ENCODE measurements around the gene VANGL2.

The VANGL2 gene

DNA sequence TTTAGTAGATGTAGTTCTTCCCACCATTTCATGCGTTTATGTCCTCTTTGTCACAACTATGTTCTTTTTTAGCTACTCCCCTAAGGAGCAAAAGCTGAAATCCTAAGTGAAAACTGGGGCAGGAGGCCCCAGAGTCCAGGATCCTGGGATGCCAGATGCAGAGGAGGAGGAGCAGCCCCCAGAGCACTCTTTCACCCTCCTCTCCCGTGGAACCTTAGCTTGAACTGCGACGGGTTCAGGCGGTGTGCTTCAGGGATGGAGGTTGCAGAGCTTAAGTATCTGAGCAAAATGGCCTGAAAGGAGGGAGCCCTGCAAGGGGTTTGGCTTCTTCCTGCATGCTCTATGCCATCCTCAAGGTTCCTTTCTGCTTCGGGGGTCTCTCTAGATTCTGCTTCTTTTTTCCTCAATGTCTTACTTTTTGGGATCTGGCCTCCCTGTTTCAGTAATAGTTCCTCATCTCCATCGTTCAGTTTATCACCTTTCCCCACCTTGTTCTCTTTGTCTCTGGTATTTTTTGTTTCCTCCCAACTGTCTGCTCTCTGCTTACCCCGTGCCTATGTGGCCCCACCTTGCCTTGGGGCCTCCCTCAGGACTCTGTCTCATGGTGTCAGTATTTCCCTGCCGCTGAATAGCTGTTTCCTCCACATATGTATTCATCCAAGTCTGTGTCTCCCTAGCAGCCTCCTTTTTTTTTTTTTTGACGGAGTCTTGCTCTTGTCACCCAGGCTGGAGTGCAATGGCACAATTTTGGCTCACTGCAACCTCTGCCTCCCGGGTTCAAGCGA is 36.2 kb upstream of the VANGL2 start:
- H3K27me3 ChIP-seq (ENCODE audit: insufficient read depth, low read length) = no peaks in the 10 kb centered on the region
- H3K4me3 ChIP-seq (ENCODE audit: low read length) = no peak overlapping the region
- no peak overlapping the region for H2AFZ ChIP-seq (ENCODE audit: low read depth, low read length)
- no peaks in the 10 kb centered on the region for H3K9me3 ChIP-seq (ENCODE audit: low read length)
- peaks cover 16% of the 10 kb centered on the region for H3K36me3 ChIP-seq (ENCODE audit: insufficient read depth, low read length)
- H3K4me1 ChIP-seq (ENCODE audit: insufficient read depth, low read length) = peaks cover 30% of the 10 kb centered on the region

- H3K36me3 ChIP-seq (ENCODE audit: insufficient read depth, low read length) = peaks cover 6% of the 10 kb centered on the region
- no peak overlapping the region for H2AFZ ChIP-seq (ENCODE audit: low read depth, low read length)
- H3K9me3 ChIP-seq (ENCODE audit: low read length) = no peaks in the 10 kb centered on the region
- no peaks in the 10 kb centered on the region for H3K27me3 ChIP-seq (ENCODE audit: insufficient read depth, low read length)
- H3K4me1 ChIP-seq (ENCODE audit: insufficient read depth, low read length) = peaks cover 30% of the 10 kb centered on the region
- no peak overlapping the region for H3K4me3 ChIP-seq (ENCODE audit: low read length)
Observed at GRCh38 chr1:160365325-160365724, 35.0 kb upstream of the VANGL2 start.

DNA sequence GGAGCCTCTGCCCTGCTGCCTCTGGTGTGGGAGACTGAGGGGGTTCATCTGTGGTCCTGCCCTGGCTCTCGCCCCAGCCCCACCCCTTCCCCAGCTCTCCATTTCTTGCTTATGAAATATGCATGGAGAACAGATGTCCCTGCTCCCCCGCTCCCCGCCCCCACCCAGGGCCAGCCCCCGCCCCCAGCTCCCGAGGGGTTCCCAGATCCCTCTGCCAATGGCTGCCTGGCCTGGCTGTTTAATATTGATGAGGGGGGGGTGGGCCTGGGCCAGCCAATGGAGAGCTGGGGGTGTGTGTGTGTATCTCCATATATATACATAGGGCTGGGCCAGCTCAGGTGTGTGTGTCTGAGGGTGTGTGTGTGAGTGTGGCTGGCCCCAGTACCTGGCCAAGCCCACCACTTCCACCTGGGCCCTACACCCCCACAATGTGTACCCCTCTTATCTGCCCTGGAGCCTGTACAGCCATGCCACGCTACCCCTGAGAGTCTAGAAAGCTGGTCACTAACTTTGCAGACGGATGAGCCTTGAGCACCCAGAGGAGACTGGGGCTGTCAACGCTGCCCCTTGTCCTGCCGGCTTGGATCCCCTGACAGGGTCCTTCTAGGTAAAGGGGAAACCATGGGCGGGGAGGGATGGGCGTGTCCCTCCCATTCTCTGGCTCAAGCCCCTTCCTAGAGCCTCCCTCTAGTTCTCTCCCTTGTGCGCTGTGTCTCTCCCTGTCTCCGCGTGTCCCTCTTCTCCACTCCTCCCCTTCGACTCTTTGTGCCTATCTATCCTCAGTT is 33.4 kb upstream of the VANGL2 start, which contains the start of gene NHLH1:
TSS of gene NHLH1 (plus strand) at position 341 of the 785 bp plus-strand sequence. CDS start 3,661 bp downstream, outside the sequence.
- Histone ChIP-seq H3K36me3 (ENCODE audit: insufficient read depth, low read length) (no peaks in the 10 kb centered on the region), H3K27me3 (ENCODE audit: insufficient read depth, low read length) (no peaks in the 10 kb centered on the region), H2AFZ (ENCODE audit: low read depth, low read length) (no peak within 1 kb of the TSS), H3K9me3 (ENCODE audit: low read length) (no peaks in the 10 kb centered on the region), H3K4me1 (ENCODE audit: insufficient read depth, low read length) (peaks cover 25% of the 10 kb centered on the region), H3K4me3 (ENCODE audit: low read length) (peak within 1 kb of the TSS; percentile 46)

GRCh38 chr1:160367516-160367900 is 32.9 kb upstream of the VANGL2 start:
- Histone ChIP-seq H2AFZ (ENCODE audit: low read depth, low read length) (no peak overlapping the region), H3K9me3 (ENCODE audit: low read length) (no peaks in the 10 kb centered on the region), H3K27me3 (ENCODE audit: insufficient read depth, low read length) (no peaks in the 10 kb centered on the region), H3K4me3 (ENCODE audit: low read length) (peak overlapping the region; percentile 46), H3K4me1 (ENCODE audit: insufficient read depth, low read length) (peaks cover 19% of the 10 kb centered on the region), H3K36me3 (ENCODE audit: insufficient read depth, low read length) (no peaks in the 10 kb centered on the region)

GRCh38 chr1:160367934-160368923 is 32.1 kb upstream of the VANGL2 start:
- Histone ChIP-seq H2AFZ (ENCODE audit: low read depth, low read length) (no peak overlapping the region), H3K27me3 (ENCODE audit: insufficient read depth, low read length) (no peaks in the 10 kb centered on the region), H3K4me1 (ENCODE audit: insufficient read depth, low read length) (peaks cover 13% of the 10 kb centered on the region), H3K36me3 (ENCODE audit: insufficient read depth, low read length) (no peaks in the 10 kb centered on the region), H3K9me3 (ENCODE audit: low read length) (no peaks in the 10 kb centered on the region), H3K4me3 (ENCODE audit: low read length) (peak overlapping the region; percentile 46)

DNA sequence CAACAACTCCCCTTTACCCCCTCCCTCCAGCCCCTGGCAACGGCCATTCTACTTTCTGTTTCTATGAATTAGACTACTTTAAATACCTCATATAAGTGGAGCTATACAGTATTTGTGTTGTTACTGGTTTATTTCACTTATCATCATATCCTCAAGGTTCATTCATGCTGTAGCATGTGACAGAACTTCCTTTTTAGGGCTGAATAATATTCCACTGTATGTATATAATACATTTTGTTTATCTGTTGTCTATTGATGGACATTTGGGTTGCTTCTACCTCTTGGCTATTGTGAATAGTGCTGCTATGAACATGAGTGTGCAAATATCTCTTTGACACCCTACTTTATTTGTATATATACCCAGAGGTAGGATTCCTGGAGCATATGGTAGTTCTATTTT is 31.3 kb upstream of the VANGL2 start:
- Histone ChIP-seq H3K4me3 (ENCODE audit: low read length) (peak overlapping the region; percentile 46), H3K27me3 (ENCODE audit: insufficient read depth, low read length) (no peaks in the 10 kb centered on the region), H2AFZ (ENCODE audit: low read depth, low read length) (no peak overlapping the region), H3K9me3 (ENCODE audit: low read length) (no peaks in the 10 kb centered on the region), H3K36me3 (ENCODE audit: insufficient read depth, low read length) (no peaks in the 10 kb centered on the region), H3K4me1 (ENCODE audit: insufficient read depth, low read length) (peaks cover 9% of the 10 kb centered on the region)

- H3K27me3 ChIP-seq (ENCODE audit: insufficient read depth, low read length) = no peaks in the 10 kb centered on the region
- H3K4me3 ChIP-seq (ENCODE audit: low read length) = no peak overlapping the region
- no peaks in the 10 kb centered on the region for H3K9me3 ChIP-seq (ENCODE audit: low read length)
- no peak overlapping the region for H2AFZ ChIP-seq (ENCODE audit: low read depth, low read length)
- H3K36me3 ChIP-seq (ENCODE audit: insufficient read depth, low read length) = no peaks in the 10 kb centered on the region
- peaks cover 23% of the 10 kb centered on the region for H3K4me1 ChIP-seq (ENCODE audit: insufficient read depth, low read length)
Observed at GRCh38 chr1:160370561-160371345, 29.6 kb upstream of the VANGL2 start.

GRCh38 chr1:160371346-160371631 is 29.1 kb upstream of the VANGL2 start:
- no peaks in the 10 kb centered on the region for H3K27me3 ChIP-seq (ENCODE audit: insufficient read depth, low read length)
- no peaks in the 10 kb centered on the region for H3K9me3 ChIP-seq (ENCODE audit: low read length)
- peaks cover 23% of the 10 kb centered on the region for H3K4me1 ChIP-seq (ENCODE audit: insufficient read depth, low read length)
- H3K4me3 ChIP-seq (ENCODE audit: low read length) = no peak overlapping the region
- H3K36me3 ChIP-seq (ENCODE audit: insufficient read depth, low read length) = no peaks in the 10 kb centered on the region
- no peak overlapping the region for H2AFZ ChIP-seq (ENCODE audit: low read depth, low read length)

DNA sequence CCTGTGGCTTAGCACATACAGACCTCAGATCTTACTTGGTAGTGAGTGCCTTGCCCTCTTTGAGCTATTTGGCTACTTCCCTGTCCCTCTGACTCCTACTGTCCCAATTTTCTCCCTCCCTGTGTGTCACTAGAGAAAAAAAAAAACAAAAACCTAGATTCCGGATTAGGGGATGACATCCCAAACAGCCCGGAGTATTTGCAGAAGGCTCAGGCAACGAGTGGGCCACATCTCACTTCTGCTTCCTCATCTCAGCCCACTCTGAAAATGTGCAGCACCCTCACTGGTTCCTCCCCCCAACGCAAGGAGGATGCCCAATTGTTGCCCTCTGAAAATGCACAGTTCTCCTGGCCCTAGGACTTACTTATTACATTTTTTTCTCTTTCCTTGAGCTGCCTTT is 28.6 kb upstream of the VANGL2 start:
- Histone ChIP-seq H2AFZ (ENCODE audit: low read depth, low read length) (no peak overlapping the region), H3K4me1 (ENCODE audit: insufficient read depth, low read length) (peaks cover 24% of the 10 kb centered on the region), H3K27me3 (ENCODE audit: insufficient read depth, low read length) (no peaks in the 10 kb centered on the region), H3K4me3 (ENCODE audit: low read length) (no peak overlapping the region), H3K36me3 (ENCODE audit: insufficient read depth, low read length) (no peaks in the 10 kb centered on the region), H3K9me3 (ENCODE audit: low read length) (no peaks in the 10 kb centered on the region)

DNA sequence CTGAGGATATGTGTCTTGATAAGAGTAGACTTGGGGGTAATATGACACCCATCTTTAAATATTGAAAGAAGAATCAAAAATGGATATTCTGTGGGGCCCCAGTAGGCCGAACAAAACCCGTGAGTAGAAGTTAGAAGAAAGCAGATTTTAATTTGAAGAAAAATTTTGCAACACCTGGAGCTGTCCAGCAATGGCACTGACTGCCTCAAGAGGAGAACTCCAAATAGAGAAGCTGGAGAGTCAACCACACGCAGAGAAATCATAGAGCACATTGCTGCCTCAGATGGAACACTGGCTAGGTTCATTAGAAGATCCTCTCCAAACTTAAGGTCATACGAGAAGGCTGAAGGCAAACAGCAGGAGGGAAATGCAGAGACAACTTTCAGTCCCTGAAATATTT is 26.7 kb upstream of the VANGL2 start:
- Histone ChIP-seq H3K4me1 (ENCODE audit: insufficient read depth, low read length) (peaks cover 33% of the 10 kb centered on the region), H3K27me3 (ENCODE audit: insufficient read depth, low read length) (no peaks in the 10 kb centered on the region), H2AFZ (ENCODE audit: low read depth, low read length) (no peak overlapping the region), H3K9me3 (ENCODE audit: low read length) (no peaks in the 10 kb centered on the region), H3K36me3 (ENCODE audit: insufficient read depth, low read length) (no peaks in the 10 kb centered on the region), H3K4me3 (ENCODE audit: low read length) (no peak overlapping the region)

DNA sequence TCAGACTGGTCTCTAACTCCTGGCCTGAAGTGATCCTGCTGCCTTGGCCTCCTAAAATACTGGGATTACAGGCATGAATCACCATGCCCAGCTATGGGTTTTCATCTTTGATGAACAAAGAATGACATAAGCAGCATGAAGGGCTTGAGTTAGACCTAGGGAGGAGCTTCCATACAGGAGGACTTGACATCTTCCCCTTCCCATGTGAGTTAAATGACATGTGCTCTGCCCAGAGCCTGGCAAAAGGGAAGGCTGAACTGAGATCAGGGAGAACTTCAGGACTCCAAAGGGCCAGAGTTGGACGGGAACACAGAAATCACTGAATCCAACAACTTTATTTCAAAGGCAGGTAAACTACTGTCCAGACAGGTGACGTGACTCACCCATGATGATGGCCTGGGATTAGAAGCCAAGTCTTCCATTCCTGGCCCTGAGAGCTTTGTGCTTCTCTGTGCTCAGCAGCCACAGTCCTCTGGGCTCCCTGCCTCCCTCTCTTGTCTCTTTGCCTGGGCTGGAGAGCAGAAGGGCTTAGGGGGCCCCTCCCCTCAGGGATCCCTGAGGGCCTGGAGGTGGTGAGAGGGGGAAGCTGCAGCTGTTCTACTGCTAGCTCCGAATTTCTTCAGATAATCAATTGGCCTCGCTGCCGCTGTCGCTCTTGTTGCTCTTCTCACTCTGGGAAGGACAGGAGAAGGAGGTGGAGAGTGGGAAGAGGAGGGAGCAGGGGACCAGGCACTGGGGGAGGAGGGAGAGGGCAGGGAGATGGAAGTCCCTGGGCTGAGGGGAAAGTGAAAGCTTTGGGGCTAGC is 25.9 kb upstream of the VANGL2 start:
- Histone ChIP-seq H3K27me3 (ENCODE audit: insufficient read depth, low read length) (no peaks in the 10 kb centered on the region), H3K36me3 (ENCODE audit: insufficient read depth, low read length) (no peaks in the 10 kb centered on the region), H3K4me1 (ENCODE audit: insufficient read depth, low read length) (peaks cover 33% of the 10 kb centered on the region), H3K9me3 (ENCODE audit: low read length) (no peaks in the 10 kb centered on the region), H2AFZ (ENCODE audit: low read depth, low read length) (no peak overlapping the region), H3K4me3 (ENCODE audit: low read length) (no peak overlapping the region)

Measured in neuron (in vitro differentiated cells).